Measurements from ENCODE around the gene NPAT. TPM values are rescaled to one million over a fixed set of nuclear protein-coding genes. Genes with fewer than 3 reads are reported as not detected.

Gene NPAT
- total RNA-seq: 10 to 100 TPM in 1 of 2 donors, 1 to 10 TPM in 1; 8.5 to 12.7 TPM
- 1 to 10 TPM; 1.6 to 3.3 TPM for polyA plus RNA-seq

DNA sequence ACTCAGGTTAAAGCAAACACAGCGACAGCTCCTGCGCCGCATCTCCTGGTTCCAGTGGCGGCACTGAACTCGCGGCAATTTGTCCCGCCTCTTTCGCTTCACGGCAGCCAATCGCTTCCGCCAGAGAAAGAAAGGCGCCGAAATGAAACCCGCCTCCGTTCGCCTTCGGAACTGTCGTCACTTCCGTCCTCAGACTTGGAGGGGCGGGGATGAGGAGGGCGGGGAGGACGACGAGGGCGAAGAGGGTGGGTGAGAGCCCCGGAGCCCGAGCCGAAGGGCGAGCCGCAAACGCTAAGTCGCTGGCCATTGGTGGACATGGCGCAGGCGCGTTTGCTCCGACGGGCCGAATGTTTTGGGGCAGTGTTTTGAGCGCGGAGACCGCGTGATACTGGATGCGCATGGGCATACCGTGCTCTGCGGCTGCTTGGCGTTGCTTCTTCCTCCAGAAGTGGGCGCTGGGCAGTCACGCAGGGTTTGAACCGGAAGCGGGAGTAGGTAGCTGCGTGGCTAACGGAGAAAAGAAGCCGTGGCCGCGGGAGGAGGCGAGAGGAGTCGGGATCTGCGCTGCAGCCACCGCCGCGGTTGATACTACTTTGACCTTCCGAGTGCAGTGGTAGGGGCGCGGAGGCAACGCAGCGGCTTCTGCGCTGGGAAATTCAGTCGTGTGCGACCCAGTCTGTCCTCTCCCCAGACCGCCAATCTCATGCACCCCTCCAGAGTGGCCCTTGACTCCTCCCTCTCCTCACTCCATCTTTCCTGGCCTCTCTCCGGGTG is at the start of gene NPAT, which contains the start of gene ATM:
Gene NPAT (minus strand): TSS at position 65 of the 774 bp plus-strand sequence. CDS start 102 bp downstream, outside the sequence.
Gene ATM (plus strand): TSS at position 494 of the 774 bp plus-strand sequence. CDS start 4,558 bp downstream, outside the sequence.
- TF ChIP-seq, protein P1, sequence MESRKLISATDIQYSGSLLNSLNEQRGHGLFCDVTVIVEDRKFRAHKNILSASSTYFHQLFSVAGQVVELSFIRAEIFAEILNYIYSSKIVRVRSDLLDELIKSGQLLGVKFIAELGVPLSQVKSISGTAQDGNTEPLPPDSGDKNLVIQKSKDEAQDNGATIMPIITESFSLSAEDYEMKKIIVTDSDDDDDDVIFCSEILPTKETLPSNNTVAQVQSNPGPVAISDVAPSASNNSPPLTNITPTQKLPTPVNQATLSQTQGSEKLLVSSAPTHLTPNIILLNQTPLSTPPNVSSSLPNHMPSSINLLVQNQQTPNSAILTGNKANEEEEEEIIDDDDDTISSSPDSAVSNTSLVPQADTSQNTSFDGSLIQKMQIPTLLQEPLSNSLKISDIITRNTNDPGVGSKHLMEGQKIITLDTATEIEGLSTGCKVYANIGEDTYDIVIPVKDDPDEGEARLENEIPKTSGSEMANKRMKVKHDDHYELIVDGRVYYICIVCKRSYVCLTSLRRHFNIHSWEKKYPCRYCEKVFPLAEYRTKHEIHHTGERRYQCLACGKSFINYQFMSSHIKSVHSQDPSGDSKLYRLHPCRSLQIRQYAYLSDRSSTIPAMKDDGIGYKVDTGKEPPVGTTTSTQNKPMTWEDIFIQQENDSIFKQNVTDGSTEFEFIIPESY (IDR thresholded peaks at IDR 0.05): peak; percentile 85
- TF ChIP-seq EGR1 (IDR thresholded peaks at IDR 0.05; ENCODE audit: low read depth in 2 of 2): peak in 1 of 2 donors; percentile 53
- TF ChIP-seq FOXA1 (IDR thresholded peaks at IDR 0.05): no peak
- TF ChIP-seq NR2F2 (IDR thresholded peaks at IDR 0.05): peak; percentile 42
- TF ChIP-seq GABPA (IDR thresholded peaks at IDR 0.05 in 1 of 2, conservative IDR thresholded peaks at IDR 0.05 in 1 of 2): peak; percentile 85 to 95
- TF ChIP-seq HNF4A (conservative IDR thresholded peaks at IDR 0.05): peak; percentile 12 to 30
- no peak for TF ChIP-seq HNF4G (IDR thresholded peaks at IDR 0.05)
- peak; percentile 63 to 67 for TF ChIP-seq RAD21 (IDR thresholded peaks at IDR 0.05)
- peak; percentile 89 for TF ChIP-seq MAX (IDR thresholded peaks at IDR 0.05)
- TF ChIP-seq TAF1 (conservative IDR thresholded peaks at IDR 0.05): peak; percentile 78
- peak; percentile 60 for TF ChIP-seq CTCF (IDR thresholded peaks at IDR 0.05; ENCODE audit: low read depth, low read length, missing input control)
- peak; percentile 59 to 61 for TF ChIP-seq RXRA (IDR thresholded peaks at IDR 0.05)
- TF ChIP-seq FOXA2 (IDR thresholded peaks at IDR 0.05): peak; percentile 18
- TF ChIP-seq SP1 (IDR thresholded peaks at IDR 0.05): peak; percentile 68
- TF ChIP-seq, protein P2, sequence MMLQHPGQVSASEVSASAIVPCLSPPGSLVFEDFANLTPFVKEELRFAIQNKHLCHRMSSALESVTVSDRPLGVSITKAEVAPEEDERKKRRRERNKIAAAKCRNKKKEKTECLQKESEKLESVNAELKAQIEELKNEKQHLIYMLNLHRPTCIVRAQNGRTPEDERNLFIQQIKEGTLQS (IDR thresholded peaks at IDR 0.05): no peak
- TF ChIP-seq, protein P3, sequence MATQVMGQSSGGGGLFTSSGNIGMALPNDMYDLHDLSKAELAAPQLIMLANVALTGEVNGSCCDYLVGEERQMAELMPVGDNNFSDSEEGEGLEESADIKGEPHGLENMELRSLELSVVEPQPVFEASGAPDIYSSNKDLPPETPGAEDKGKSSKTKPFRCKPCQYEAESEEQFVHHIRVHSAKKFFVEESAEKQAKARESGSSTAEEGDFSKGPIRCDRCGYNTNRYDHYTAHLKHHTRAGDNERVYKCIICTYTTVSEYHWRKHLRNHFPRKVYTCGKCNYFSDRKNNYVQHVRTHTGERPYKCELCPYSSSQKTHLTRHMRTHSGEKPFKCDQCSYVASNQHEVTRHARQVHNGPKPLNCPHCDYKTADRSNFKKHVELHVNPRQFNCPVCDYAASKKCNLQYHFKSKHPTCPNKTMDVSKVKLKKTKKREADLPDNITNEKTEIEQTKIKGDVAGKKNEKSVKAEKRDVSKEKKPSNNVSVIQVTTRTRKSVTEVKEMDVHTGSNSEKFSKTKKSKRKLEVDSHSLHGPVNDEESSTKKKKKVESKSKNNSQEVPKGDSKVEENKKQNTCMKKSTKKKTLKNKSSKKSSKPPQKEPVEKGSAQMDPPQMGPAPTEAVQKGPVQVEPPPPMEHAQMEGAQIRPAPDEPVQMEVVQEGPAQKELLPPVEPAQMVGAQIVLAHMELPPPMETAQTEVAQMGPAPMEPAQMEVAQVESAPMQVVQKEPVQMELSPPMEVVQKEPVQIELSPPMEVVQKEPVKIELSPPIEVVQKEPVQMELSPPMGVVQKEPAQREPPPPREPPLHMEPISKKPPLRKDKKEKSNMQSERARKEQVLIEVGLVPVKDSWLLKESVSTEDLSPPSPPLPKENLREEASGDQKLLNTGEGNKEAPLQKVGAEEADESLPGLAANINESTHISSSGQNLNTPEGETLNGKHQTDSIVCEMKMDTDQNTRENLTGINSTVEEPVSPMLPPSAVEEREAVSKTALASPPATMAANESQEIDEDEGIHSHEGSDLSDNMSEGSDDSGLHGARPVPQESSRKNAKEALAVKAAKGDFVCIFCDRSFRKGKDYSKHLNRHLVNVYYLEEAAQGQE (IDR thresholded peaks at IDR 0.05): peak; percentile 87
- TF ChIP-seq JUND (IDR thresholded peaks at IDR 0.05): peak in 1 of 2 donors; percentile 25
- TF ChIP-seq YY1 (IDR thresholded peaks at IDR 0.05): peak; percentile 84
- Histone ChIP-seq H3K4me3 (ENCODE audit: low read depth in 1 of 3, low read length in 3 of 3) (peak within 1 kb of the TSS; percentile 67 to 100 (median 98)), H3K27ac (ENCODE audit: low read depth in 1 of 2, low read length in 2 of 2) (peak within 1 kb of the TSS; percentile 95 to 96), H3K9ac (ENCODE audit: low read depth in 1 of 2, low read length in 2 of 2) (peak within 1 kb of the TSS; percentile 97), H3K9me3 (ENCODE audit: control insufficient read depth in 4 of 4, low read length in 3 of 4) (no peaks in the 10 kb centered on the region), H3K36me3 (ENCODE audit: control insufficient read depth in 4 of 4, insufficient read depth in 3 of 4, low read depth in 1 of 4, low read length in 3 of 4) (no peaks in the 10 kb centered on the region), H3K4me1 (ENCODE audit: control insufficient read depth in 4 of 4, insufficient read depth in 4 of 4, low read length in 3 of 4) (peaks cover 3 to 28% (median 14%) of the 10 kb centered on the region in 4 donors), H3K27me3 (ENCODE audit: control insufficient read depth in 4 of 4, insufficient read depth in 4 of 4, low read length in 3 of 4) (no peaks in the 10 kb centered on the region)
- DNase-seq (ENCODE audit: low spot score): peak; percentile 97
- under 1% methylated on average over 70 of the region's 70 CpGs for WGBS

All from liver (tissue), 9 donors.